ENCODE data around the gene CFAP54. TPM values are rescaled to one million over a fixed set of nuclear protein-coding genes. Genes with fewer than 3 reads are reported as not detected.
"Not testable (repeated sequence)": the region's sequence is repeated elsewhere in the genome, so short reads cannot be mapped to it uniquely, and the experiment has no call there.

The CFAP54 gene
- total RNA-seq, 1 donor from 2014 or later: 13.1 TPM

DNA sequence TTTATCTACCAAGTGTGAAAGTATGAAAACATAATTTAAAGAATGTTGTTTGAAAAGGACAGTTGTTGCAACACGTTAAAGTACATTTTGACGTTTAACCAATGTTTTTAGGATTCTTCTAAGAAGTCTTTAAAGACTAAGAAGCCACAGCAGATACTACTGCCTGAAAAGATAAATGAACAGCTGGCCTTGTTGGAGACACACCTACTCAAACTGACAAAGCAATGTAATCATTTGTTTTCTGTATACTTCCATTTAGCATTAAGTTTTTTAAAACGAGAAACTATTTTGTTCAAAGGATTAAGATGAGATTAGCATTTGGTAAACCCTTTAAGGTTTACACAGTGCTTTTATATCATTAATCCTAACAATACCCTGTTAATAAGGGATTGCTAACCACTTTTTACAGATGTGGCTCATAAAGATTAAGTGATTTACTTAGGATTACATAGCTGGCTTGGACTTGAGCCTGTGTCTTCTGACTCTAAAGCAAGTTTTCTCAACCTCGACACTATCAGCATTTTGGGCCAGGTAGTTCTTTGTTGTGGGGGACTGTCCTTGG is 134.4 kb downstream of the CFAP54 start:
- DNase-seq: no peak

DNA sequence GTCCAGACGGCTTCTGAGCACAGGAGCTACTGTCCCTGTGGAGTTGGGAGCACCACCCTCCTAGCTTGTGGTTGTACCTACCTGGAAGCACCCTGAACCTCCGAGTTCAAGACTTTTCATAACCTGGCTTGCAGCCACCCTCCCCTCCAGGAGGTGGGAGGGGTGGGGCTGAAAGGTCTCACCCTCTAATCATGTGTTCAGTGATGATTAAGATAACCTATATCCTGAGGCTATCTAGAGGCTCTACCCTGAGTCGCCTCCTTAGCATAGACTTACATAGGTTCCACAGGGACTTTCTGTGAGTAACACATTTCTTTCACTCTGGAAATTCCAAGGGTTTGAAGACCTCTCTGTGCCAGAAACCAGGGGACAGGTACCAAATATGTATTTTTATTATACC is 146.5 kb downstream of the CFAP54 start:
- DNase-seq: no peak

- no peak for DNase-seq
Measured at GRCh38 chr12:96636895-96637294, 147.5 kb downstream of the CFAP54 start.

GRCh38 chr12:96648923-96649322 is 159.5 kb downstream of the CFAP54 start:
- no peak for DNase-seq

DNA sequence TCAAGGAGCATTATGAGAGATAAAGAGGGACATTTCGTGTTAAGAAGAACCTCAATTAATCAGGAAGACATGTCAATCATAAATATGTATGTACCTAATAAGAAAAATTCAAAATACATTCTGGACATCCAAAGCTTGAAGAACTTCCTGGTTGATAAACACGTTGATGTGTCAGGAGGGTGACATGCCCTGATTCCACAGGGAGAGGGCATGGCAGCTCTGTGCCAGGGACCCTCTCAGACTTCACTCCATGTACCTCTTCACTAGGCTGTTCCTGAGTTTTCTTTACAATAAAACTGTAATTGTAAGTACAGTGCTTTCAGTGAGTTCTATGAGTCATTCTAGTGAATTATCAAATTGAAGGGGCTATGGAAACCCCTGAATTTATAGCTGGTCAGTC is 163.5 kb downstream of the CFAP54 start:
- no peak for DNase-seq

GRCh38 chr12:96658075-96658474 is 168.7 kb downstream of the CFAP54 start:
- DNase-seq: no peak

GRCh38 chr12:96669786-96670185 is 180.4 kb downstream of the CFAP54 start:
- DNase-seq: peak; percentile 10

GRCh38 chr12:96670334-96670899 is 181.0 kb downstream of the CFAP54 start:
- DNase-seq: no peak

- not testable (repeated sequence) for DNase-seq
Measured at GRCh38 chr12:96675519-96675918, 186.1 kb downstream of the CFAP54 start.

DNA sequence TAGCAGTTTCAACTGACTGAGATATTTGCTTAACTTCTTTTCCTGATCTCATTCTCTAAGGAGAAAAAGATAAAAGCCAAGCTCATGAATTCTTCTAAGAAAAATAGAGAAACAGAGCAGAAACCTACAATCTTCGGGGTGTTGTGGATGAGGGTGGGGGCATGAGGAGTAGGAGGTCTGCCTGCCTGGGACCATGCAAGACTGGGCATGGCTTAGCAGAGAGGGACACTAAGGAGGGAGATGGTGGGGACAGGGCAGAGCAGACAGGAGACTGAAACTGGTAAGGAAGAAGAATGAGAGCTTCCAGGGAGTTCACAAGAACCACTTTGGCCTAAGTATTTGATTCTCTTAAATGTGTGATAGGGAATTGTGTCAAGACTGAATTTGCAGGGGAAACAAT is 188.0 kb downstream of the CFAP54 start:
- no peak for DNase-seq

DNA sequence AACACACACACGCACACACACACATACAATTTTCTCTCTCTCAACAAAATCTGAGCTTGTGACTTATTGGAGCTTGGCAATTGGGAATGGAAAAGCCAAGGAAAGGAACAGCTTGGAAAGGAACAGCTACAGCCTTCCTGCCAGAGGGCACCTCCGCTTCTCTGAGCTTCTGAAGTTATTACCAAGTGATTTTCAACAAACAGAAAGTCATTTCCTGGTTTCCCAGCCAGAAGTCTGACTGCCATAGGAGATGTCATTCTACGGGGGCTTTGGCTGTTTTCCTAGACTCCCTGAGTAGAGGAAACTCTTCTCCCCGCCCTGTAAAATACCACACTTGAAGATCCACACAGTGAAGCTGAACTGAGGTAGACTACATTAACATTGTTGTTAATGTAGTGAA is 198.3 kb downstream of the CFAP54 start:
- peak; percentile 90 for DNase-seq

DNA sequence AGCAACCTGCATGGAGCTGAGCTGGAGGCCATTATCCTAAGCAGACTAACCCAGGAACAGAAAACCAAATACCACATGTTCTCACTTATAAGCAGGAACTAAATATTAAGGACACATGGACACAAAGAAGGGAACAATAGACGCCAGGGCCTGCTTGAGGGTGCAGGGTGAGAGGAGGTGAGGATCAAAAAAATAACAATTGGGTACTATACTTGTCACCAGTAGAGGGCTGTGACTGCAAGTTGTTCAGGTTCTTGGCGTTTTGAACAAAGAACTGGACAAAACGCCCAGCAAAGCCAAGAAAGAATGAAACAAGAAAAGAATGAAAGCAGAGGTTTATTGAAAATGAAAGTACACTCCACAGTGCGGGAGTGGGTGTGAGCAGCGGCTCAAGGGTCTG is 209.1 kb downstream of the CFAP54 start:
- no peak for DNase-seq

DNA sequence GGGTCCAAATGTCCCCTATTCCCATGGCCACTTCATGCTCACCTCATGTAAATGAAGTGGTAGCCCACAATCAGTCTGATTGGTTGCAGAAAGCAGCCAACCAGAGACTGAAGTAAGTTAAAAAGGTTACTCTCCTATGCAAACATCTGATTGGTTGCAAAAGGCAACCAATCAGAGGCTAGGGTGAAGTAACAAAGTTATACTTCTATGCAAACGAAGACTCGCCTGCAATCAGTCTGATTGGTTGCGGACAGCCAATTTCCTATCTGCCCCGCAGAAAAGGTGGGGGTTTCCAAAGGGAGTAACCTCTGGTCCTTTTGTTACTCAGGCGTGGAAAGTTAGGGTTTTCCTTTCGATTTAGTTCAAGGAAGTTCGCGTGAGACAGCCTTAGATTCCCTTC is 209.6 kb downstream of the CFAP54 start:
- DNase-seq: no peak

- no peak for DNase-seq
Measured at GRCh38 chr12:96701856-96702255, 212.5 kb downstream of the CFAP54 start.

DNA sequence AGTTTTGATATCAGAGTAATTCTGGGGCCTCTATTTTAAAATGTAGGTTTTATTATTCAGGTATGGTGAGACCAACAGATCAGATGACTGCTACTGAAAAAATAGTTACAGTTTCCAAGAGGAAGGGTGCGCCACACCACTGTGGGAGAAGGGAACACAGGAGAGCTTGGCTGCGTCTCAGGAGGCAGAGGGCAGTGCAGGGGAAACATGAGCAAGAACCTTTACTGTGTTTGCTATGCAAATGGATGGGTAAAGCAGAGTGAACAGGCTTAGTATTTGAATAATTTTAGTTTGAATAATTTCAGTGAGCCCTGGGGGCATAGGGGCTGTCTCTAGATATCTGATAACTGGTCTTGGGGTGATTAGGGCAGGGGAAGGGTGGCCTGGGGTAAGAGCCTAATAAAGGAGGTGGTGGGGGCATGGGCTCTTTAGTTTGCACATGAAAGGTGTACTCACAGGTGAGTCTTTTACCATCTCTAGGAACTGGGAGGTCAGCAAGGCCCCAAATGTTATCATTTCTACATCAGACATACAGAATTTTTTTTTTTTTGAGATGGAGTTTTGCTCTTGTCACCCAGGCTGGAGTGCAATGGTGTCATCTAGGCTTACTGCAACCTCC is 220.9 kb downstream of the CFAP54 start:
- DNase-seq: no peak

DNA sequence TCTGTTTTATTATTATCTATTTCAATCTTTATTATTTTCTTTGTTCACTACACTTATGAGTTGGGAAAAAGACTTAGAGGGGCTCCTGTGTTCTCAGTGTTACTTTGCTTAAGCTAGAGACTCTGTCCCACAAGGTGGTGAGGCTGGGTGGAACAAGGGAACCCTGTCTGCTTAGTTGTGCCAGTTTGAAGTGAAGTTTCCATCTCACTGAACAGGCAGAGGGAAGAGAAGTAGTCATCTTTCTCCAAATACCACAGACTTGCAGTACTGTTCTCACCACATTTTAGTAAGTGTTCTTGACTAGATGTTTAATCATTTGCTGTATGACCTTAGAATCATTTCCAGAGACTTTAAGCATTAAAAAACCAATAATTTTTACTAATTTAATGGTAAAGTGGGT is 222.0 kb downstream of the CFAP54 start:
- DNase-seq: no peak

DNA sequence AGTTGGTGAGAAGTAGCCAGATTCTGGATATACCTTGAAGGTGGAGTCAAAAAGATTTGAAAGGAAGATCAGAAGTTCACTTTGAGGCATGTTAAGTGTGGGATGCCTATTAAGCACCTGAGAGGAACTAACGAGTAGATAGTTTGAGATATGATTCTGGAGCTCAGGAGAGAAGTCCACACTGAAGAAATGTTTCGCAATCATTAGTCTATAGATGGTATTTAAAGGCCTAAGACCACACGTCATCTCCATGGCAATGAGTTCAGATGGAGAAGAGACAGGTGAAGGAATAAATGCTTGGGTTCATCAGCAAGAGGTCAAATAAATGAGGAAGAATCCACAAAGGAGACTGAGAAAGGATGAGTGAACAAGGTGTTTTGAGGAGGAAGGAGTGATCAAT is 224.8 kb downstream of the CFAP54 start:
- no peak for DNase-seq

DNA sequence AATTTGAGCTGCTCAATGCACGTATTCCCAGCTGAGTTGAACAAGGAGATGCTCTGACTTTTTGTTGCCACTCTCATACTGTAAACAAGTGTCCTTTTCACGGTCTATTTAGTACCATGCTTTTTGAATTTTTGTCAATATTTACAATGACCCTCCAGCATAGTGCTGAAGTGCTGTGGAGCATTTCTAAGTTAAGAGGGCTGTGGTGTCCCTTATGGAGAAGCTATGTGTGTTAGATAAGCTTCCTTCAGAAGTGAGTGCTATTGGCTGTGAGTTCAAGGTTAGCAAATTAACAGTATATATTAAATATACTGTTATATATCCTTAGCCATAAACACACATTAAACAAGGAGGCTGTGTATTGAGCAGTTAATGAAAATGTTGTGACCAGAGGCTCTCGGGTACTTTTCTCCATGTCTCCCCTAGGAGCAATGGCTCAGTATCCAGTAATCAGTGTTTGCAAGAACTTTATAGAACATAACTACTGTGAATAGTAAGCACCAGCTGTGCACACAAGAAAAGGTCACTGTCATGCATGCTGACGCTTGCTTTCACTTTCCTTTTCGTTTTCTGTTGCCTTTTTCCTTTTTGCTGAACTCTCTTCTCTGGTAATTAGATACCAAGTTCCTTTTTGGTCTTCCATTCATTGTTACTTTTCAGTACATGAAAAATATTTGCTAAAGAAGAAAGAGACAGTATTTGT is 230.4 kb downstream of the CFAP54 start:
- peak; percentile 50 for DNase-seq

DNA sequence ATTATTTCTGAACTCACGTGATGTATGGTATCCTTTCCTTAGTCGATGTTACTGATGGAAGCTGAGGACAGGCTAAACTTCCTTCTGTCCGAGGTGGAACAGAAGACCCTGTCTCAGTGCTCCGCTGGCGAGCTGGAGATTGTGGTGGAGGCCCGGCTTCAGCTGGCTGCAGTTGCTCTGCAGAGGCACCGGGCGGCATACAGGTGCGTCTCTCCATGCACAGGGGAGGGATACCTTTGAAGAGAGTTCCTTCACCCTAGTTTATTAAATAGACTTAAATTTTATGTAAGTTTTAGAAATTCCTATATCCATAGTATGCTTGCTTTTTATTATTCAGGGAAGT is 231.0 kb downstream of the CFAP54 start:
- DNase-seq: peak; percentile 46

DNA sequence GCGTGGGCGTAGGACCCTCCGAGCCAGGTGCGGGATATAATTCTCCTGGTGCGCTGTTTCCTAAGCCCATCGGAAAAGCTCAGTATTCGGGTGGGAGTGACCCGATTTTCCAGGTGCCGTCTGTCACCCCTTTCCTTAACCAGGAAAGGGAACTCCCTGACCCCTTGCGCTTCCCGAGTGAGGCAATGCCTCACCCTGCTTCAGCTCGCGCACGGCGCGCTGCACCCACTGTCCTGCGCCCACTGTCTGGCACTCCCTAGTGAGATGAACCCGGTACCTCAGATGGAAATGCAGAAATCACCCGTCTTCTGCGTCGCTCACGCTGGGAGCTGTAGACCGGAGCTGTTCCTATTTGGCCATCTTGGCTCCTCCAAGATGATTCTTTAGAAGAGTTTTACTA is 240.1 kb downstream of the CFAP54 start:
- DNase-seq: not testable (repeated sequence)

DNA sequence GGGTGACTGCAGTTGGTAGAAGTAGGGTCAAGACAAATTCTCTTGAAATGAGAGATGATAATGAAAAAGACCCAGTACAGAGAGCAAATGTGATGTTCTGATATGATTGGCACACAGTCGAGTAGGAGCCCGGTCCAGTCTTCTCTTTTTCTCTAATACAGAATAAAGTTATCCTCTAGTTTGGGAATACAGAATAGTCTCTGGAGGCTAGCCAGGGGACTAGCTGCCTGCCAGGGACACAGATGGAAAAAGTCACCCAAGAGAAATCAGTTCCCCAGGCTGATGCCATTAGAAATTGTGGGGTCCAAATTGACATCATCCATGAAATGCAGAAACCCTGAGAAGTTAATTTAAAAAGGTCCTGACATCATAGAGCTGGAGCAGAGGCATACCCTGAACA is 240.5 kb downstream of the CFAP54 start:
- no peak for DNase-seq

- peak; percentile 69 for DNase-seq
Measured at GRCh38 chr12:96743606-96744005, 254.2 kb downstream of the CFAP54 start.

DNA sequence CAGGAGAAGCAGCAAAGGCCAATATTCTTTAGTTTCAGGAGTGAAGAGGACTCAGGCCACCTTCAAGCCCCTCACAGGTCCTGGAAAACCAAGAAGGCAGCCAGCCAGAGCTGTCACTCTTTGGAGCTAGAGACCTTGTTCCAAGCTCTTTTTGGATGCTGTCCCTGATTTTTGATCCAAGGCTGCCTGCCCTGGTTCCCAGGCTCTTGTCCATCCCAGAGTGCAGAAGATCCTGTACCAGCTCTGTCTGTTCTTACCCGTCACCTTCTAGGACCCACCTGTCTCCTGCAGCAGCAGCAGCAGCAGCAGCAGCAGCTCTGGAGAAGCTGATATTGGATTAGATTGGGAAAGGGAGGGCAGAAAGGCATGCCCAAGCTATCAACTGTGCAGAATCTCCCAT is 260.6 kb downstream of the CFAP54 start:
- no peak for DNase-seq

GRCh38 chr12:96751626-96752025 is 262.2 kb downstream of the CFAP54 start:
- DNase-seq: peak; percentile 64

Measured in dermis blood vessel endothelial cell (primary cell).